ENCODE data around the gene PAXX.

GRCh38 chr9:136995772-136996311 lies 3.6 kb downstream of the PAXX start:
- TF ChIP-seq, protein P1, sequence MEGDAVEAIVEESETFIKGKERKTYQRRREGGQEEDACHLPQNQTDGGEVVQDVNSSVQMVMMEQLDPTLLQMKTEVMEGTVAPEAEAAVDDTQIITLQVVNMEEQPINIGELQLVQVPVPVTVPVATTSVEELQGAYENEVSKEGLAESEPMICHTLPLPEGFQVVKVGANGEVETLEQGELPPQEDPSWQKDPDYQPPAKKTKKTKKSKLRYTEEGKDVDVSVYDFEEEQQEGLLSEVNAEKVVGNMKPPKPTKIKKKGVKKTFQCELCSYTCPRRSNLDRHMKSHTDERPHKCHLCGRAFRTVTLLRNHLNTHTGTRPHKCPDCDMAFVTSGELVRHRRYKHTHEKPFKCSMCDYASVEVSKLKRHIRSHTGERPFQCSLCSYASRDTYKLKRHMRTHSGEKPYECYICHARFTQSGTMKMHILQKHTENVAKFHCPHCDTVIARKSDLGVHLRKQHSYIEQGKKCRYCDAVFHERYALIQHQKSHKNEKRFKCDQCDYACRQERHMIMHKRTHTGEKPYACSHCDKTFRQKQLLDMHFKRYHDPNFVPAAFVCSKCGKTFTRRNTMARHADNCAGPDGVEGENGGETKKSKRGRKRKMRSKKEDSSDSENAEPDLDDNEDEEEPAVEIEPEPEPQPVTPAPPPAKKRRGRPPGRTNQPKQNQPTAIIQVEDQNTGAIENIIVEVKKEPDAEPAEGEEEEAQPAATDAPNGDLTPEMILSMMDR (IDR thresholded peaks at IDR 0.05), result no peak
- no peak for TF ChIP-seq POLR2AphosphoS5 (IDR thresholded peaks at IDR 0.05; ENCODE audit: low read depth, low read length)
- no peak for TF ChIP-seq REST (IDR thresholded peaks at IDR 0.05; ENCODE audit: insufficient read depth in 1 of 2, low read depth in 2 of 2, low read length in 1 of 2)

All from Panc1 (cell line).